HG02840 (cell line): ENCODE measurements around the gene SLC9B1.
A peak's percentile ranks its signal among the peaks of the same experiment; 100 is the strongest.

Source experiments
- ATAC-seq: cut with Tn5 transposase; IDR thresholded peaks from one replicate; pipeline ENCODE4 v1.9.1; 2021; ENCODE audit warnings: mild to moderate bottlenecking, moderate library complexity, moderate number of reproducible peaks; ENCODE audit not compliant: unreplicated experiment, low FRiP score

SLC9B1 gene, protein sequence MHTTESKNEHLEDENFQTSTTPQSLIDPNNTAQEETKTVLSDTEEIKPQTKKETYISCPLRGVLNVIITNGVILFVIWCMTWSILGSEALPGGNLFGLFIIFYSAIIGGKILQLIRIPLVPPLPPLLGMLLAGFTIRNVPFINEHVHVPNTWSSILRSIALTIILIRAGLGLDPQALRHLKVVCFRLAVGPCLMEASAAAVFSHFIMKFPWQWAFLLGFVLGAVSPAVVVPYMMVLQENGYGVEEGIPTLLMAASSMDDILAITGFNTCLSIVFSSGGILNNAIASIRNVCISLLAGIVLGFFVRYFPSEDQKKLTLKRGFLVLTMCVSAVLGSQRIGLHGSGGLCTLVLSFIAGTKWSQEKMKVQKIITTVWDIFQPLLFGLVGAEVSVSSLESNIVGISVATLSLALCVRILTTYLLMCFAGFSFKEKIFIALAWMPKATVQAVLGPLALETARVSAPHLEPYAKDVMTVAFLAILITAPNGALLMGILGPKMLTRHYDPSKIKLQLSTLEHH

DNA sequence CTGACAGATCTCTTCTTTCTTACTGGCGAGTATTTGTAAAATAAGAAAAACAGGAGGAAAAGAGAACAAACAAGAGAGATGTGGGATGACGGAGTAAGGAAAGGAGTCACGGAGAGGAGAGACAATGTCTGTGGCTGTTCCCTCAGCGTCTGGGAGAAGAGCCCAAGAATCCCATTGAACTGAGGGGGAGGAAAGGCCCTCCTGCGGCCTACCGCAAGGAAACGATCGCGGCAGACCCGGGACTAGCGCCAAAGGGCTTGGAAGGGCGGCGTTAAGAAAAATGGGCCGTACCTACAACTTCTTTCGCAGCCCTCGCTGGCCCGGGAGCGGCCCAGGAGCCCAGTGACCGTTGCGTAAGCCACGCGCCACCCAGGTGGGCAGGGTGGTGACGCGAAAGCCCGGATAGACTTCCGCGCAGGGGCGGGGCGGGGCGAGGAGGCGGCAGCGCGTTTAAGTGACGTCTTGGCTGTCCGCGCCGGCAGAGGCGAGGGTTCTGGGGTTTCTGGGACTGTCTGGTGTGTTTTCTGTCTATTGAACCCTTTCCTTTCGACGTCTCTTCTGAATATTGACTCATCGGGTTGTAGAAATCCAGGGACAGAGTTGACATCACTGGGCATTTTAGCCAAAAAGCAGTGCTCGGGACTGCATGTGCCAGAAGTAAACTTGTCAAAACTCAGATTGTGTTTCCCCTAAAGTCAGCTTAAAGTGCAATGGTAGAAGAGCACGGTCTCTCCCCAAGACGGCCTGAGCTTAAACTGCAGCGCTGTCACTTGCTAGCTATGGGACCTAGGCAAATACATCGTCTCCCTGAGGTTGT, at the start of gene SLC9B1:
TSS of gene SLC9B1 (minus strand) at position 398 of the 817 bp plus-strand sequence. CDS start 27,994 bp downstream, outside the sequence.
- peak; percentile 99 for ATAC-seq

DNA sequence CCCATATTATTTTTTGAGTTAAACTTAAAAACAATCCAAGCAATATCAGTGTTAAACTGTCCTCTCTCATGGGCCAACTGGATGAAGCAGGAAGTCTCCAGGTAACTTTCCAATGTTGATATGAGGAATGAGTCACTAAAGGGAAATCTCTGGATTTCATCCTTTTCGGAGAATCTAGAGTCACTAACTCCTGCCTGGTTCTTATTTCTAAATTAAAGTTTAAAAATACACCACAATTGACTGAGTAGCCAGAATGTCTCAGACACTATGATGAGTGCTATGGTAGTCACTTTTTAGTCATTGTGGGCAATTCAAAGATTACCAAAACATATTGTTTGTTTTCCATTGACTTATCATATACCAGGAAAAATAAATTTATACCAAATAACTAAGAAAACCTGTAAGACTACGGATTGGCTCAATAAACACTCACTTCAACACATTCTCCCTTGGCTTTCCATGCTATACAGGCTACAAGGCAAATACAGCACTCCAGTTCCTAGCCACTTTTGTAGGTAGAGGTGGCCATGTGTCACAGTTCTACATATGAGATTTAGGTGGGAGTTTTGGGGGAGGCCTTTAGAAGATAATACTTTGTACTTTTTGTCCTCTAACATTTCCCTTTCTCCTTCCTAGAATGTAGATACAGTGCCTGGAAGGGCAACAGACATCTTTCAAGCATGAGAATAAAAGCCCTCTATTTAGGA, 48.5 kb upstream of the SLC9B1 start:
- no peak for ATAC-seq

DNA sequence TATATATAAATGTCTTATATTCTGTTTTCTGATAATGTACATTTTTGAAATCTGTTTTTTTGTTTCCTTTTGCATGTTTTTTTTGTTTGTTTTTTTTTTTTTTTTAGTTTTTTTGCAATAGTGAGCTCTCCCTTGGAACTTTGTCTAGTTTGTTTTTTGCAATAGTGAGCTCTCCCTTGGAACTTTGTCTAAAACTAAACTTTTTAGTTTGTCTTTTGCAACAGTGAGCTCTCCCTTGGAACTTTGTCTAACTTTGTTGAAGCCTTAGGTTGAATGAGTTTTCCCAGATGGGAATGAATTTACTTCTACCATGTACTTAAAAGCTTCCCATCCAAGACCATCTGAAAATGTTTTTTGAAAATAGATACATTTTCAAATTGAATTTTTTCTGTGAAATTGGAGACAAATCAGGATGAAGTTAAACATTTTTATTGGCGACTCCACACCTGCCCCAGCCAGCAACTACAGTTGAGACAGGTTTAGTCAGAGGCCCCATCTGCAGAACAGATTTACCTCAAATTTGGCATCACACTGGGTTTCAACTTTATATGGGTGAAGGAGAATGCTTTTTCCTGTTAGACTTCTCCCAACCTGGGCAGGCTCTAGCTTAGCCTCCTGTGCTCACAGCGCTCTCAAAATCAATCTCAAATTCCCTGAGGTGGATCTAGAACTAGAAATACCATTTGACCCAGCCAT, 41.1 kb upstream of the SLC9B1 start:
- ATAC-seq = no peak

DNA sequence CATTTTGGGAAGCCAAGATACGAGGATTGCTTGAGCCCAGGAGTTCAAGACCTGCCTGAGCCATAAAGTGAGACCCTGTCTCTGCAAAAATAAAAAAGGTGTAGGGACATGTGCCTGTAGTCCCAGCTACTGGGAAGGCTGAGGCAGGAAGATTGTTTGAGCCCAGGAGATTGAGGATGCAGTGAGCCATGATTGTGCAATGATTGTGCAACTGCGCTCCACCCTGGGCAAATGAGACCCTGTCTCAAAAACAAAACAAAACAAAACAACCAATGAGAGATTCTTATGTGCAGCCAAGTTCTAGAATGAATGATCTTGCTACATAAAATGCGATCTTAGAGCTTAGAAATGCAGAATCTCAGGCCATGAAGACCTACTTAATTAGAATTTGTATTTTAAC, 34.5 kb upstream of the SLC9B1 start:
- ATAC-seq = no peak

DNA sequence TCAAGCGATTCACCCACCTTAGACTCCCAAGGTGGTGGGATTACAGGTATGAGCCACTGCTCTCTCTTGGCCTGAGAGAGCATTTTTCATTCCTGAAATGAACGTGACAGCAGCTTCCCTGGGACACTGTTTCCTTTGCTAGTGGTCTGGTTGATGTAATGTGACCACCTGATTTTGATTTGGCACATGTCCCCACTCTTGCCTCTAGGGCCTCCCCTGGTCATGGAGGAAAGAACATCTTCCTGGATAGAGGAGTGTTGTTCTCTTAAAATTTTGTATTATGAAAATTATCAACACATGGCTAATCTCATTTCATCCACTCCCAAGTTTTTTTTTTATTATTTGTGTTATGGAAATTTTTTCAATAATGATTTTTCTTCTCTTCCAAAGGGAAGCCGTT, 33.3 kb upstream of the SLC9B1 start:
- no peak for ATAC-seq

DNA sequence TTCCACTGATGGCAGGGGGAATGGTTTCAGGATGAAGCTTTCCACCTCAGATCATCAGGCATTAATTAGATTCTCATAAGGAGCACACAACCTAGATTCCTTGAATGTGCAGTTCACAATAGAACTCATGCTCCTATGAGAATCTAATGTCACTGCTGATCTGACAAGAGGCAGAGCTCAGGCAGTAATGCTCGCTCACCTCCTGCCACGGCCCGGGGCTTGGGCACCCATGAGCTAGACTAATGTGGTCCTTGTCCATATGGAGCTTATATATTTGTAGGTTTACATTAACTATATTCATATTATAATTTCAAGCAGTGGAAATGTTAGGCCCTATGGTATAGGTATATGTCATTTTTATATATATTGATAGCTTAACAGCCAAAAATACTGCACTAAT, 32.6 kb upstream of the SLC9B1 start:
- ATAC-seq = no peak

DNA sequence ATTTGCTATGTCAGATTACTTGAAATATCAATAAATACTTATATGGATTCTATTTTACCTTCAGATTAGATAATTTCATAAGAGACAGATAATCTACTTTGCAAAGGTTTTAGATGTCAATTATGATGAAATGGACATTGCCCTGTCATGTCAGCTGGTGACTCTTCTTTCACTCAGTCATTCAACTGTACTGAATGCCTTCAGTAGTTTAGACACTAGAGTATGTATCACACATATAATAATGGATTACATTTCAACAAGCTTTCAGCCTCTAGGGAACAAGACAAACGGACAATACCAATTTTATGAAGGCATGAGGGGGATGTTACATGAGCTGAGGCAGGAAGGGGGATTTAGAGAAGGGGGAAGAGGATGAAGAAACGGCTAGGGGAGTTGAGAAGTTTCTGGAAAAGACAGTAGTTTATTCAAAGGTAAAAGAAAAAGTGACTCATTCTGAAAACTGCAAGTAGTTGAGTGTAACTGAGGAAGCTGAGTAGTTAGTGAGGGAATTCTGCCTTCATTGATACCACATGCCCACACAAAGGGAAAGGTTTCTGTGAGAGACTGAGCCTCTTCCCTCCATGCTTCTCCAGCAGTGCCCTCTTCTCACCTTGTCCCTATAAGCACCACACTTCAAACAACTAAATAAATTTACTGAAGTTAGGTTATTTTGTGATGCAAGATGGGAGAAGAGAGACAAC, 31.4 kb upstream of the SLC9B1 start:
- ATAC-seq = no peak

DNA sequence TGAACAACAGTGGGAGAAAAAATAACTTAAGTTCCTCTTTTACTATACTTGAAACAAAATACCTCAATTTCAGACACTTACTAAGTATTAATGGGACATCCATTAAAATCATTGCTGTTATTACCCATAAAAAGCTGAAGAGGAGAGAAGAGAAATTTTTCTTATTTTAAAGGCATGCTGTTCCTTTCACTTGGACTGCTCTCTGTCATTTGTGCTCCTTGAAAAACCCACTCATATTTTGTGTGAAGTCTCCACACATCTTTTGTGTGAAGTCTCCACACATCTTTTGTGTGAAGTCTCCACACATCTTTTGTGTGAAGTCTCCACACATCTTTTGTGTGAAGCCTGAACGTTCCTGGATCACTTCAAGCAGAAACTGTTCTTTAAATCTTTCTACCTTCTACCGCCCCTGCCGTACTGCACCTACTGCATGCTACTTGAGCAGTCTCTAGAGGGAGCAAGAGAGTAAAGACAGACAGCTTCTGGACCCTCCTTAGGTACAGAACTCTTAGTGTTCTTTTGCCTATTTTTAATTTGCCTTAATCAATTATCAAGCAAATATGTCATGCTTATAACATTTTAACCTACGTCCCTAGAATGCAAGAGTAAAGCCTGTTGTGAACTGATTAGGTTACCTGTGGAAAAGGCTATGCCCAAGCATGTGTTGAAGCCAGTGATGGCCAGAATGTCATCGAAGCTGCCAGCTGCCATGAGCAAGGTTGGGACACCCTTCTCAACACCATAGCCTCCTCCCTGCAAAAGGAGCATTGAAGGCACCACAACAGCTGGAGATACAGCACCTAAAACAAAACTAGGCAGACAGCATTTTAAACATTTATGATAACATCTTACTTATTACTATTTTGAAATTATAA, 27.1 kb upstream of the SLC9B1 start:
- ATAC-seq = peak; percentile 70

DNA sequence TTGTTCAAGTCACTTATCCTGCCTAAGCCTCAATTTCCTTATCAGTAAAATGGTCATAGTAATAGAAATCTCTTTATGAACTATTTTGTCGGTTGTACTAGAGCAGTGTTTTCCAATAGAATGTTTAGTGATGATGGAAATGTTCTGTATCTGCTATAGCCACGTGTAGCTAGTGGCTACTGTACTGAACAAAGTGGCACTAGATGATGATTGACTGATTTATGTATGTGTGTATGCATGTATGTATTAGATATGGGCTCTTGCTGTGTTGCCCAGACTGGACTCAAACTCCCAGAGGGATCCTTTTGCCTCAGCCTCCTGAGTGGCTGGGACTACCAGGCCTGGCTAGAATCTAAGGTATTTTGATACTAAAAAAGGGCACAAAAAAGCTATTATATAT, 24.7 kb upstream of the SLC9B1 start:
- no peak for ATAC-seq

DNA sequence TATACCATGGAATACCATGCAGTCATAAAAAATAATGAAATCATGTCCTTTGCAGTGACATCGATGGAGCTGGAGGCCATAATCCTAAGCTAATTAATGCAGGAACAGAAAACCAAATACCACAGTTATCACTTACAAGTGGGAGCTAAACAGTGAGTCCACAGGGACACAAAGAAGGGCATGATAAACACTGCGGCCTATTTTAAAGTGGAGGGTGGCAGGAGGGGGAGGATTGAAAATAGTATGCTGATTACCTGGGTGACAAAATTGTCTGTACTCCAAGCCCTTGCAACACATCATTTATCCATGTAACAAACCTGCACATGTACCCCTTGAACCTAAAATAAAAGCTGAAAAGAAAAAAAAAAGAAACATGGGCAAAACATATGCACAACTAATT, 16.7 kb upstream of the SLC9B1 start:
- ATAC-seq = no peak

DNA sequence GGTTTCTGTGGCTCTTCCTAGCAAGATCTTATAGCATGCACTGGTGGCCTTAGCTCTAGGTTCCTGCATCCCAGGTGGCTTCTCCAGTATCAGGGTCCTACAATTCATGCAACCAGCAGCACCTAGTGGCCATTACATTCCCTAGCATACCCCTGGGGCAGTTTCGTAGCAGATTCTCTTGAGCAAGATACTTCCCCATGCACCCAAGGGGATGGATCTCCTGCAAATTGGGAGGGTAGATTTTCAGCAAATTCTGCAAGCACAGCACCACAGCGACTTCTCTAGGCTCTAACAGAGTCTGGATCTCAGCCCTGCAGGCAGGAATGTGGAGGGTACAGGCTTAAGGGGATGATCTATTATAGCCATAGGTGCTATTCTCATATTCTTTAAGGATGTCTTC, 13.1 kb upstream of the SLC9B1 start:
- no peak for ATAC-seq

DNA sequence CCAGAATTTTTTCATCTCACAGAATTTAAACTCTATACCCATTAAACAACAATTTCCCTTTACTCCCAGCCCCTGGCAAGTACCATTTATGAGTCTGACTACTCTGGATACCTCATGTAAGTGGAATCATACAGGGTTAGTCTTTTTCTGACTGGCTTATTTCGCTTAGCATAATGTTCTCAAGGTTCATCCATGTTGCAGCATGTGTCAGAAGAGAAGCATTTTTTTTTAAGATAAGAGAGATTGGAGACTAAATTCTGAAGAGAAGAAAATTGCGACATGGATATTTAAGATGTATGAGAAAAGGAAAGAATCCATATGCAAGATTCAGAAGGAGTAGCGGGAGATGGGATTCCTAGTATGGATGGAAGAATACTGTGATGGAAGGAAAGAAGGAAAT, 11.3 kb upstream of the SLC9B1 start:
- no peak for ATAC-seq

DNA sequence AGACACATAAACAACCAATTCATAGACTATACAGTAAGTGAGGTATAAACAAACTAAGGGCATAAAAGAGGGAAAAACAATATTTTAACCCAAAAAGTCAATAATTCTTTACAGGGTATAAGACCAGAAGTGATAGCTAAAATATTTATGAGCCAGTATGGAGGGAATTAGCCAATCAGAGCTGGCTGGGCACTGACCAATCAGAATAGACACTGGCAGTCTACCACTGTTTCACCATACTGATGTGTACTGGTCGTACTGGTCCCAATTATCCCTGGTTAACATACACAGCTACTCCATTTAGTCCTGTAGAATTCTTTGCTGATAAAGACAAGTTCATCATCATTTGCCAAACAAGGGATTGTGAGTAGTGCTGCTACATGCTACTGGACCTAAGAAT, 9.8 kb upstream of the SLC9B1 start:
- no peak for ATAC-seq

DNA sequence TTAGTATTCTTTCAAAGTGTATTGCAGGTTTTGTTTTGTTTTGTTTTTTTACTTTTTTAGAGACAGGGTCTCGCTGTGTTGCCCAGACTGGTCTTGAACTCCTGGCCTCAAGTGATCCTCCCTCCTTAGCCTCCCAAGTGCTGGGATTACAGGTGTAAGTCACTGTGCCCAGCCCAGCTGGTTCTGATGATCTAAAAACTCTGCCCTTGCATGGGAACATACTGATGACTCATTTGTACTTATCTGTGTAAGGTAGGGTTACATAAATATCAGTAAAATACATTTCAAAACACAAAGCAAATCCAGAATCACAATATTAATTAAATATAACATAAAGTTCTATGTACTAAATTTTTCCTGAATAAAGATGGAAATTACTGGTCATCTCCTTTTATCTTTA, 7.4 kb upstream of the SLC9B1 start:
- ATAC-seq = no peak

DNA sequence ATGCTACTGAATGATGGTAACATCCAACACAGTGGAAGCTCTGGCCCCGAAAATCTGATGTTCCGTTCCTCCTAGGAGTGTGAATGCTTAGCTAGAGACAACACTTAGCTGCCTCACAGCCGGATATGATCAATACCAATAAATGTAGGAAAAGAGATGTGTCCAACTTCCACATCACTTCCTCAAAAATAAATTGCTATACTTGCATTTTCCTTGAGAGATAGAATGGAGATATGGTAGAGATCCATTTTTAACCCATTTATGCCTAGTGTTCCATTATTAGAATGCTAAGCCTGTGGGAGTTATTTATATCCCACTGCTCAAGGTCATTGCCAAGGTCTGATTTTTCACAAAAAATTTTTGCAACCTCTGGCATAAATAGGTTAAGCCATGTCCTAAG, 5.5 kb upstream of the SLC9B1 start:
- no peak for ATAC-seq

DNA sequence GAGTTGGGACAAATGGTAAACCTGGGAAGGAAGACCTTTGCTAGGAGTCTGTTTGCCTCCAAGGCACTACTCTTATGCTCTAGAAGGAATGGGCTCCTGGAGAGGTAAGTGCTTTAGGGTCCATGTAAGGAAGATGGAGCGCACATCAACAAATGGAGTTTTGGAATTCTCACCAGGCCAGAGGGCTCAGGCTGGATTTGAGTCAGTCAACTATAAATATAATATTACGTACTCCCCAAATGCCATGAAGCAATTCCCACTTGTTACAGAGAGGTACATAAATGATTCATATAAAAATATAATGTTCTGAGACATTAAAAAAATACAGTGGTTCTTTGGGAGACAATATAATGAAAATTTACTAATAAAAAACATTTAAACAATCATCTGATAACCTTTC, 1.6 kb upstream of the SLC9B1 start:
- ATAC-seq = no peak

DNA sequence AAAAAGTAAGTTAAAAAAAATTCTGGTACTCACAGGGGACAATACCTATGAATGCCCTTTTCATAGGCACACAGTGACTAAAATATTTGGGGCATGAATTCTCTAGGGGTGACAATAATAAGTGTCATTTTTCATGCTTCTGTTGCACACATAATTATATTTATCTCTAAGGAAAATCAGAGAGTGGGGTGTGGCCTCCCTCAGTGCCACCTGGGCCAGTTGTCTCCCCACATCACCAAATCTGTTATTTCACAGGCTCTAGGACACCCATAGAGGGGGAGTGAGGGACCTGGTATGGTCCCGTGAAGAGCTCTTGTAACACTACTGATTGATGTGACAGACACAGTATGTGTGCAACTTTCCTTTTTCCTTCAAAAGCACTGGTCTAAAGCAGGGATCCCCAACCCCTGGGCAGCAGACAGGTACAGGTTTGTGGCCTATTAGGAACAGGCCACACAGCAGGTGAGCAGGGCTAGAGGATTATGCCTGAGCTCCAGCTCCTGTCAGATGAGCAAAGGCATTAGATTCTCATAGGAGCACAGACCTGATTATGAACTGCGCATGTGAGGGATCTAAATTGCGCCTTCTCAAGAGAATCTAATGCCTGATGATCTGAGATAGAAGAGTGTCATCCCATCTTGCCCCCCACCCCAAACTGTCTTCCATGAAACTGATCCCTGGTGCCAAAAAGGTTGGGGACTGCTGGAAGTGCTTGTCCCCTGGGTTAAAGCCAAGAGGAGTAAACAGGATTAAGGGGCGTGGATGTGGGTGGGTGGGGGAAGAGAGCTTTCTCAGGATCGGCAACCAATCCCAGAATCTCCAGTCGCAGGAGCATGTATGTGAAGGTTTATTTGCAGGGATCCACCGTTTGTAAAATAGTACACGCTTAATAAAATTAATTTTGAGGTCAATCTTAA, 856 bp downstream of the SLC9B1 start:
- ATAC-seq = no peak

DNA sequence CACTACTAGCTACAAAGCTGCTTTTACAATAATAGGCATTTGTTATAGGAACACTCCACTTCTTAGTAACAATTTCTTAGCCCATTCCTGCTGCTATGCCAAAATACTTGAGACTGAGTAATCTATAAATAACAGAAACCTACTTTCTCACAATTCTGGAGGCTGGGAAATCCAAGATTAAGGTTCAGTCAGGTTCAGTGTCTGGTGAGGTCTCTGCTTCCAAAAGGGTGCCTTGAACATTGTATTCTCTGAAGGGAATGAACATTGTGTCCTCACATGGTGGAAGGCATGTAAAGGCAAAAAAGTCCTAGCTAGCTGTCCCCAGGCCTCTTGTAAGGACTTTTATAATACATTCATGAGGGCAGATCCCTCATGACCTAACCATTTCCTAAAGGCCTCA, 7.0 kb downstream of the SLC9B1 start:
- ATAC-seq = no peak
